H7 (cell line): ENCODE results near the gene CFAP45. TPM values are rescaled to one million over a fixed set of nuclear protein-coding genes. Genes with fewer than 3 reads are reported as not detected.
"Not testable (repeated sequence)": the region's sequence is repeated elsewhere in the genome, so short reads cannot be mapped to it uniquely, and the experiment has no call there.

Experiments
- DNase-seq: peaks from one replicate; pipeline ENCODE4 v3.0.0; 2012
- H3K27me3 ChIP-seq: 2 replicates; pipeline ENCODE4 v1.6.0; 2011; ENCODE audit warnings: mild to moderate bottlenecking, low read length; ENCODE audit not compliant: control insufficient read depth, insufficient read depth
- H3K36me3 ChIP-seq: replicated peaks from 2 replicates; pipeline ENCODE4 v1.5.1; 2011; ENCODE audit warnings: low read length; ENCODE audit not compliant: control insufficient read depth, insufficient read depth
- H3K4me3 ChIP-seq: 2 replicates; pipeline ENCODE4 v1.5.1; 2011; ENCODE audit warnings: low read depth, mild to moderate bottlenecking, control low read depth, low read length, moderate library complexity; ENCODE audit not compliant: insufficient read depth
- total RNA-seq: library from RNA; depleted of rRNA; stranded (reverse); fragments of >200 nt; shearing (Covaris generic); gene quantifications from 2 replicates; pipeline ENCODE4 v1.2.3, GENCODE V29; 2014

Gene CFAP45
- total RNA-seq, 1 experiment from 2014 or later, result 0.17 TPM

DNA sequence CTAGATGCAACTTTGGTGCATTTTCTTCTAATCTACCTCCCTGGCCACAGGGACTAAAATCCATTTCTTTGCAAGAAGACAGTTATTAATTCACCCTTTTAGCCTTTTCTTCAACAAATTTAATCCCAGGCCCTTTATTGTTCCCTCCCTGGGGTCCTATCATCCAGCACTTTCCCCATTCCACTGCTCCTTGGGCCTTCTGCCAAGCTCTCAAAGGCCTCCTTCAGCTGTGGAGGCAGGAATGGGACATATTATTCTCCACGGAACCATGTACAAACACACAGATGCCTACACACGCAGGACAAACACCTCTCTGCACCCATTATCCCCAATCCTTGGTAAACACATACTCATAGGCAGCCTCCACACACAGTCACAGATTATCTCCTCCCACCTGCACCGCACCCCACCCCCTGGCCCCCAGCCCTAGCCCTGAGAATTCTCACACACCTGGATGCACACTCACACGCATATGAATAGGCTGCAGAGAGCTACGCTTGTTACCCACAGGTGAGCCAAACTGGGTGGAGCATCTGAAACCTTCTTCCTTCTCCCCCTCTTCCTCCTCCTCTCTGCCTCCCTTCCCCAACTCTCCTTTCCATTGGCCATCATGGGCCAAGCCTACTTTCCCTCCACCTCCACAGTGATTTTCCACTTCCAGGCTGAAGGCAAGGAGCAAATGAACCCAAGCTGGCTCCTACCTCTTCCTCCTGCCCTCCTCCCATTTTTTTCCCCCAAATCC is 13.7 kb upstream of the CFAP45 start:
- H3K27me3 ChIP-seq, result no peaks in the 10 kb centered on the region
- DNase-seq, result no peak
- H3K4me3 ChIP-seq, result no peak overlapping the region
- H3K36me3 ChIP-seq, result peaks cover 2% of the 10 kb centered on the region

DNA sequence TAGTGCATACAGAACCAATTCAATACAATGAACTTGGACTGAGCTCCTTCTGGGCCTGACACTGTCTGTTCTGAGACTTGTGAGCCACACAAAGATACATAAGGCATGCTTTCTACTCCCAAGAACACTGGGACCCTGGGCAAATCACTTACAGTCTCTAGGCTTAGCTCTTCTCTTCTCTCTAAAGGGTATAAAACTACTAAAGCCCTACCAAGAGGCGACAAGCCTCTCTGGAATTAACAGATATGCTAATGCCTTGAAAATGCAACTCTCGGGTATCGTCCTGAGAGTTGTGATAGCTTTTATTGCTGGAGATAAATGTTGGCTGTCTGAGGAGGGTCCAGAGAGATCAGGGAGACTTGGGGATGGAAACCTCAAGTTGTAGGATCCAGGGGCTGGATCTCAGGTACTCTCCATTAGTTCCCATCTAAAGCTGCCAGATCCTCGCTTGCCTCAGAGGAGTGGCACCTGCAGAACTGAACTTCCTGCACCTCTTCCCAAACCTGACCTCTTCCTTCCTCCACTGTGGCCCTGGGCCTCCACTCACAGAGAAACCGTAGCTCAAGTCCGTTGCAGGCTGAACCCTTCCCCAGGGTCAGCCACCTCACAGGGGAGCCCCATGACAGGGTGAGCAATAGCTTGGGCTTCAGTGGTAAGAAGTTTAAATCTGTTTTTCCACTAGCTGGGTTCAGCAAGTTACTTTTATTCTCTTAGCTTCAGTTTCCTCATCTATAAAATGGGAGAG is 11.5 kb upstream of the CFAP45 start:
- H3K4me3 ChIP-seq, result no peak overlapping the region
- no peaks in the 10 kb centered on the region; the same call in 1 of the 2 replicates for H3K27me3 ChIP-seq
- DNase-seq, result no peak
- no peaks in the 10 kb centered on the region for H3K36me3 ChIP-seq

DNA sequence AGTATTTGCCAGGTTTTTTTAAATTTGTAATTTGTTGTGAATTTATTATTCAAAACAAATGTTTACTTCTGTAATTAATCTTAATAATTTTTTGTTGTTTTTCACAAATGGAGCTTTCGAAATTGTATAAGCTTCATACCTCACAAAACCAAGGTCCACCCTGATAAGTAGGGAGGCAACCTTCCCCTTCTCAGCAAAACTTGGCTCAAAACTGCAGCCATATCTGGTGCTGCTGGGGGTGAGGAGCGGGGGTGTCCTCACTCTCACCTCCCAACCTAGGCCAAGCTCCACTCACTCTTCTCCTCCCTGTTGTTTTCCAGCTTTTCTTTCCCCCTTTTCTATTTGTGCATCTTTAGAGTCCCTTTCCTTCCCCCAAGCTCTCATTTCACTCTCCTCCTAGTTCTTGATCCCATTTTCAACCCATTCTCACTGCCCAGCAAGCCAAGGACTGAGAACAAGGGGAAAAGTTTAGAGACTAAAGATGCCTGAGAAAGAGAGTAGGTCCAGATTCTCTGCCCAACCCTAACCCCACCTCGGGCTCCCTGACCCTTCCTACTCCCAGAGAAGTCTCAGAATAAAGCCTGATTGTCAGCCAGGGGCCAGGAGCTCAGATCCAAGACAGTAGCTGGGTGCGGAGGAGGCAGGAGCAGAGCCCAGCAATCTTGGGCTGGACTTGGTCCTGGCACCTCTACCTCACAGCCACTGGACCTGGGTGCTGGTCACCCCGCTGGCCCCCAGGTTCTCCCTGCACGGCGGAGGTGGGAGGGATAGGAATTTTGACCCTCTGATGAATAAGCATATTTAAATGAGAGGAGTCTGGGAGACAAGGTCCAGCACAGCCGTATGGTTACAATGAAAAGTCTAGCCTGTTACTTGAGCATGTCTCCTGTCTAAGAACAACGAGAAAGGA is 8.3 kb upstream of the CFAP45 start:
- DNase-seq, result no peak
- H3K27me3 ChIP-seq, result no peaks in the 10 kb centered on the region; the same call in 1 of the 2 replicates
- no peaks in the 10 kb centered on the region for H3K36me3 ChIP-seq
- H3K4me3 ChIP-seq, result no peak overlapping the region

DNA sequence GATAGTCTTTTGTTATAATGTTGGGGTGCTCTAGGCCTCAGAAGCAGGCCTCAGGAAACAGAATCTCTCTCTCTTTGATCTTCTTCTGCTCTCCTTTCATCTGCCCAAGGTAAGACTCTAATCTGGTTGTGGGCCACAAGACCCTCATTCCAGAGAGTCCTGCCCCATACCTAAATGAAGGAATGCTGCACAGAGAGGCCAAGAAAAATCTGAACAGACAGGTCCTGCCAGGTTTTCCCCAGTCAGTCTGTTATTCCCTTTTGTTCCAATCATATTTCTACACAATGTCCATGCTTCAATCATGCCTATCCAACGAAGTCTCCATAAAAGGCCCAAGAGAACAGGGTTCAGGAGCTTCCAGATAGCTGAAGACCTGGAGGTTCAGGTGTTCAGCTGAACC is 7.0 kb upstream of the CFAP45 start:
- H3K27me3 ChIP-seq, result no peaks in the 10 kb centered on the region; the same call in 1 of the 2 replicates
- no peaks in the 10 kb centered on the region for H3K36me3 ChIP-seq
- H3K4me3 ChIP-seq, result no peak overlapping the region
- DNase-seq, result no peak

DNA sequence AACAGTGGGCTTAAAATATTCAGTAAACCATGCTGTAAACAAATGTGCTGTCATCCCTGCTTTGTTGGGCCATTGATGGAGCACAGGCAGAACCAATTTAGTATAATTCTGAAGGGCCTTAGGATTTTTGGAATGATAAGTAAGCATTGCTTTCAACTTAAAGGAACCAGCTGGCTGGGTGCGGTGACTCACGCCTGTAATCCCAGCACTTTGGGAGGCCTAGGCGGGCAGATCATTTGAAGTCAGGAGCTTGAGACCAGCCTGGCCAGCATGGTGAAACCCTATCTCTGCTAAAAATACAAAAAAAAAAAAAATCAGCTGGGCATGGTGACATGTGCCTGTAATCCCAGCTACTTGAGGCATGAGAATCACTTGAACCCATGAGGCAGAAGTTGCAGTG is 4.1 kb upstream of the CFAP45 start:
- DNase-seq, H3K36me3 ChIP-seq, H3K4me3 ChIP-seq: not testable (repeated sequence)
- peaks cover 10% of the 10 kb centered on the region for H3K27me3 ChIP-seq

DNA sequence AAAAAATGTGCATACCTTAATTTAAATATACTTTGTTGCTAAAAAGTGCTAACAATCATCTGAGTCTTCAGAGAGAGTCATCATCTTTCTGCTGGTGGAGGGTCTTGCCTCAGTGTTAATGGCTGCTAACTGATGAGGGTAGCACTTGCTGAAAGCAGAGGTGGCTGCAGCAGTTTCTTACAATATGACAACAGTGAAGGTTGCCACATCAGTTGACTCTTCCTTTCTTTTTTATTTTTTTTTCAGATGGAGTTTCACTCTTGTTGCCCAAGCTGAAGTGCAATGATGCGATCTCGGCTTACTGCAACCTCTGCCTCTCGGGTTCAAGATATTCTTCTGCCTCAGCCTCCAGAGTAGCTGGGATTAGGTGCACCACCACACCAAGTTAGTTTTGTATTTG is 2.6 kb upstream of the CFAP45 start:
- Histone ChIP-seq H3K27me3 (peaks cover 10% of the 10 kb centered on the region), H3K4me3 (no peak overlapping the region), H3K36me3 (no peaks in the 10 kb centered on the region)
- no peak for DNase-seq

DNA sequence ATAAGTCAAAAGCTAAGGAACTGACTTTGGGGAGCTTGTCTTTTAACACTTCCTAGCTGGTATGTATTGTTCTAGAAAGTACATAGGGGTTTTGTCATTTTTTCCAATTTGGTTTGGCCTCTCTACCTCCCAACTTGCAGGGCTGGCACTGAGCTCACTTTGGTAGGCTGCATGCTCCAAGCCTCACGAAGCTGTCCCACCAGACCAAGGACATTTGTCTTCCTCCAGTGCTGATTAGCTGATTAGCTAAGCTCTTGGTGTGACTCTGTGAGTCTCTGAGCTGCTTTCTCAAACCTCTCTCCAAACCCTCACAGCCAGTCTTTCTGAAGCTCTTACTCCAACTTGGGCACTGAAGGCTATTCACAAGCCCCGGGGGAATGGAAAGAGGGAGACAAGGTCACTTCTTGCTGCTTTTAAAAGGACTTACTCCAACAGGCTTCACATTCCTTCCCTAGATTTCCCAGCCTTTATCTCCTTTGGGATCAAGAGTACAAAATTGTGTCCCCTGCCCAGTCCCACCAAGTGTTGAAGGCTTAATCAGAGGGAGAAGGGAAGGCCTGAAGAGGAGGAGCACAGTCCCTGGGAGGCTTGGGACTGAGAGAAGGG is 893 bp upstream of the CFAP45 start:
- no peak for DNase-seq
- no peaks in the 10 kb centered on the region for H3K36me3 ChIP-seq
- peaks cover 10% of the 10 kb centered on the region for H3K27me3 ChIP-seq
- H3K4me3 ChIP-seq, result no peak overlapping the region

DNA sequence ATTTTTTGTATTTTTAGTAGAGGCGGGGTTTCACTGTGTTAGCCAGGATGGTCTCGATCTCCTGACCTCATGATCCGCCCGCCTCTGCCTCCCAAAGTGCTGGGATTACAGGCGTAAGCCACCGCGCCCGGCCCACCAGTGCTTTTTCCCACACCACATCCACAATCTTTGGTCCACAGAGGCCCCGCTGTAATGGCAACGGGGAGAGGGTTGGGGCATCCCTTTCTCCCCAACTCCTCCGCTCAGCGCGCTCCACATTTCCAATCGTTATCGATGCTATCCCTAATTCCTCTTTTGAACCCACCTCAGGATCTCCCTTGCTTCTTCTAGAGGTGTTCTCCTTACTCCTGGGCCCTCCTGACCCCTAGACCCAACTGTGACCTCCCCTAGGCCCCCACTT is 331 bp downstream of the CFAP45 start:
- peaks cover 10% of the 10 kb centered on the region for H3K27me3 ChIP-seq
- not testable (repeated sequence) for DNase-seq, H3K4me3 ChIP-seq, H3K36me3 ChIP-seq

DNA sequence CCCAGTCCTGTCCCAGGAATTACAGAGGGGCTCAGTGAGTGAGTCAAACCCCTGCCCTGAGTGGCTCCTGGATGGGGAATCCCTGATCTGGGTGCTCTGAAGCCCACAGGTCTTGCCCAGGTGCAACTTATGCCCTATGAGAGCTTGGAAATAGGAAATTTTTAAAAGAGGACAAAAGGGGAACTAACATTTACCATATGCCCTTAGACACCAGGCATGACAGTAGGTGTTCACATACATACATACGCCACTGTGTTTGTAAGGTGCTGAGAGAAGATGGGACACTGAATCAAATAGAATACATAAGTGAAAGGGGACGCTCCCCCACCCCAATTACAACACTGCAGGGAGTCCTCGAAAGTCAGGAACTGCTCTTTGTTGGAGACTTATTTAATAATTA is 1.4 kb downstream of the CFAP45 start:
- Histone ChIP-seq H3K4me3 (no peak overlapping the region), H3K27me3 (peaks cover 10% of the 10 kb centered on the region), H3K36me3 (no peaks in the 10 kb centered on the region)
- no peak for DNase-seq

DNA sequence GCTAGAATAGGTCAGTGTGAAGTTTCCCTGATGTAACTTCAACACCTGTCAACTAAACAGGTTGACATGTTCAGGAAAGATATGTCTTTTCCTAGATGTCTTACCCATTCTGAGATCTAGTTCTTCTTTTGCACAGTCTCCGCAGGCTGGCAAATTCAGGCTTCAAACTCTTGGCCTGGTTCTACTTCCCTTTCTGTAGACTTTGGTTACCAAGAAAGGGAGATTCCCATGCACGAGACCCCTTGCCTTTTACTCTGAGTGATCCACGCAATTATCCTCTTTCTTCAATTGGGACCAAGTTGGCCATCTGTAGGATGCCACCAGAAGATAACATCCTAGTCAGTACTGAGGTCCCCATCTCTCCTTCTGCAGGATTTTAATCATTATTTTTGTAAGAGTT is 2.0 kb downstream of the CFAP45 start:
- H3K36me3 ChIP-seq, result no peaks in the 10 kb centered on the region
- DNase-seq, result no peak
- H3K27me3 ChIP-seq, result peaks cover 10% of the 10 kb centered on the region
- H3K4me3 ChIP-seq, result no peak overlapping the region

DNA sequence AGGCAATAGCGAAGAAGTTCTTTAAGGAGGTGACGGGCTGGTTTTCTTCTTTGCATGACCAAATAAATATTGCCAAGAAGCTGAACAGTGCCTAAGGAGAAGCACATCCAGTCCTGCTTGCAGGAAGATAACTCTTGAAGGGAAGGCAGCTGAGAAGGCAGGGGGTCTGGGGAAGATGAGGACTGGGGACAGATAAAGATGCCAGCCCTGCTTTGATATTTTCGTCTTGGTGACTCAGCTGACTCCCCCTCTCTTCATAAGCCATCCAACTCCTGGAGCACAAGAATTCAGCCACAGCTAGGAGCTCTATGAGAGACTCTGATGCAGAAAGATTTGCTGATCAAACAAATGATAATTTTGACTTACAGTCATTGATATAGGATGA is 3.4 kb downstream of the CFAP45 start:
- DNase-seq, result no peak
- peaks cover 10% of the 10 kb centered on the region for H3K27me3 ChIP-seq

DNA sequence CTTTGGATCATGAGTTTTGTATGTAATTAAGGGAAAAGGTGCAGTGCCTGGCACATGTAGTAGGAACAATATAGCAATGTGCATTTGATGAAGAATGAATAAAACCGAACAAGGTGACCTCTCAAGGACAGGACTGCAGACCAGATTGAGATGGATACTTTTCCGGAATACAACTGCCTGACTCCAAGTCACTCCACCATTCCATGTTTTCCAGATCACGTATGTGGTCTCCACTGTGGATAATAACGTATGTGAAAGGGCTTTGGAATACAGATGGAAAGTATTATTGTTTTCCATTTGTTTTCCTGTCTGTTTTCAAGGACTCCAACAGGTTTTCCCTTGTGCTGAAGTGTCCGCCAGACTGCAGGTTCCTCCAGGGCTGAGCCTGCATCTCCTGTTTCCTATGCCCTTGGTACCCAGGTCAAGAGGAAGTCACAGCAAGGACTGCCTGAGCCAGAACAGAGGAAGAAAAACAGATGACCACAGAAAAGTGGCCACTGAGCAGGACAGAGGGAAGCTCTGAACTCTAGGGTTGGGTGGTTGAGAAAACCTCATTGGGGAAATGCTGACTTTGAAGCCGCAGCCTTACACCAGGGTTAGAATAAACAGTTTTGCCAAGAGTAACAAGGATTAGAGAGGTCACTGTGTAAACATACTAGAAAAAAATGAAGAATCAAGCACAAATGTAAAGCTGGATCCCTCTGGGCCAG is 4.0 kb downstream of the CFAP45 start:
- Histone ChIP-seq H3K36me3 (no peaks in the 10 kb centered on the region), H3K4me3 (no peak overlapping the region), H3K27me3 (peaks cover 8% of the 10 kb centered on the region)
- no peak for DNase-seq

More for the DNA sequence above, 3.4 kb downstream of the CFAP45 start:
- Histone ChIP-seq H3K36me3 (no peaks in the 10 kb centered on the region), H3K4me3 (no peak overlapping the region)

DNA sequence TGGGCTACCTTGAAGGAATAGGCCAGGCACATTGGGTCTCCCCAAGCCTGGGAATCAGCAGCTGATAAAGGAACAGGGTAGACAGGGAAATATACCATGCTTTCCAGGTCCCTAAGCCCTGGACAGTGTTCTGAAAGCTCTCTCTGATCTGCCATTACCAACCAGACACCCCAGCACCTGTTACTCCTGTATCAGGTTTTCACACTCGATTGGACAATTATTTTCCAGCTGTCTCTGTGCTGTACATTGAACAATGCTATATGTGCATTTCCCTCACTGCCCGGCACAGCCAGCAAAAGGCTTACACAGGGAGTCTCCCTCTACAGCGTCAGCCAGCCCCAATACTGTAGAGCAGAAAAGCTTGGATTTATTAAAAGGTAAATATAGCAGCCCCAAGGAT is 4.7 kb downstream of the CFAP45 start:
- no peaks in the 10 kb centered on the region for H3K36me3 ChIP-seq
- DNase-seq, result no peak
- H3K4me3 ChIP-seq, result no peak overlapping the region
- peaks cover 2% of the 10 kb centered on the region; the same call in 1 of the 2 replicates for H3K27me3 ChIP-seq

DNA sequence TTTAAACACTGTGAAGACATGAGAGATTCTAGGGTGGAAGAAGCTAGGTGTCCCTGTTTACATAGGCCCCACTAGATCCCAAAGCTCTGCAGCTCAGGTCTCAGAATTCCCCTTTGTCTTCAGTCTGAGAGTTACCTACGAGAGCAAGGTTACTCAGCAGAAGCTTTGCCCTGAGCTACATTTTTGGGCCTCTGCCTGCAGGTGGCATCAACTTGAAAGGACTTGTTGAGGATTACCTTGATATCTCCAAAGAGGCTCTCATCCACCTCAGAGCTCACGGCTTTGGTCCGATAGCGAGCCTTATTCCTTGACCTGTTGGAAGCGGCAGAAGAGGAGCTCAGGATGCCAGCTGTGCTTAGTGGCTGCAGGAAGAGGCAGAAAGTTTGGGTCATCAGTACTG is 7.0 kb downstream of the CFAP45 start:
- no peaks in the 10 kb centered on the region for H3K36me3 ChIP-seq
- H3K4me3 ChIP-seq, result no peak overlapping the region
- DNase-seq, result no peak
- H3K27me3 ChIP-seq, result no peaks in the 10 kb centered on the region; the same call in 1 of the 2 replicates
